Measurements from ENCODE around the gene SELL.
"Not testable (repeated sequence)": the region's sequence is repeated elsewhere in the genome, so short reads cannot be mapped to it uniquely, and the experiment has no call there.

The SELL gene

GRCh38 chr1:169711469-169712308, at the start of gene SELL:
Gene SELL, minus strand, starts transcription at chr1:169711620. Its CDS starts 122 bp downstream, at chr1:169711498.
- DNase-seq, result peak; percentile 26

GRCh38 chr1:169759038-169759437, 47.6 kb upstream of the SELL start:
- DNase-seq, result no peak

- DNase-seq, result no peak
These were observed 42.1 kb upstream of the SELL start for GRCh38 chr1:169753549-169753948.

- DNase-seq, result no peak
These were observed 38.6 kb upstream of the SELL start for GRCh38 chr1:169750041-169750440.

GRCh38 chr1:169746550-169746949, 35.1 kb upstream of the SELL start:
- DNase-seq, result no peak

GRCh38 chr1:169745015-169745861, 33.8 kb upstream of the SELL start:
- DNase-seq, result no peak

- DNase-seq, result no peak
These were observed 30.4 kb upstream of the SELL start for GRCh38 chr1:169741666-169742394.

GRCh38 chr1:169739980-169740379, 28.6 kb upstream of the SELL start:
- no peak for DNase-seq

GRCh38 chr1:169733924-169734323, 22.5 kb upstream of the SELL start, which contains the start of gene SELE:
Gene SELE, minus strand, starts transcription at chr1:169734079. Its CDS starts 467 bp downstream, at chr1:169733612.
- no peak for DNase-seq

- no peak for DNase-seq
These were observed 20.0 kb upstream of the SELL start for GRCh38 chr1:169731446-169731845.

- DNase-seq, result no peak
These were observed 18.6 kb upstream of the SELL start for GRCh38 chr1:169729991-169730390.

- no peak for DNase-seq
These were observed 15.9 kb upstream of the SELL start for GRCh38 chr1:169727307-169727706.

- DNase-seq, result no peak
These were observed 15.4 kb upstream of the SELL start for GRCh38 chr1:169726851-169727250.

- no peak for DNase-seq
These were observed 14.5 kb upstream of the SELL start for GRCh38 chr1:169725930-169726329.

GRCh38 chr1:169724168-169724567, 12.7 kb upstream of the SELL start:
- no peak for DNase-seq

- no peak for DNase-seq
These were observed 12.3 kb upstream of the SELL start for GRCh38 chr1:169723763-169724162.

GRCh38 chr1:169722779-169723178, 11.4 kb upstream of the SELL start:
- no peak for DNase-seq

- not testable (repeated sequence) for DNase-seq
These were observed 3.7 kb upstream of the SELL start for GRCh38 chr1:169715100-169715499.

- not testable (repeated sequence) for DNase-seq
These were observed 1.7 kb upstream of the SELL start for GRCh38 chr1:169713090-169713489.

- no peak for DNase-seq
These were observed 850 bp upstream of the SELL start for GRCh38 chr1:169712309-169712631.

- no peak for DNase-seq
These were observed 2.8 kb downstream of the SELL start for GRCh38 chr1:169708647-169709046.

- DNase-seq, result no peak
These were observed 3.4 kb downstream of the SELL start for GRCh38 chr1:169707912-169708604.

- DNase-seq, result no peak
These were observed 6.6 kb downstream of the SELL start for GRCh38 chr1:169704797-169705196.
